Urothelium cell line (cell line): ENCODE results near the gene TSPAN11.

Source experiments
- DNase-seq: peaks from one replicate; pipeline ENCODE4 v3.0.0; 2011; ENCODE audit warnings: low spot score, mixed read lengths
- FAIRE-seq: peaks from 2 replicates; lab custom pipeline; 2011; peaks lifted over from hg19 to GRCh38; lab: Jason Lieb, UNC

TSPAN11 gene

DNA sequence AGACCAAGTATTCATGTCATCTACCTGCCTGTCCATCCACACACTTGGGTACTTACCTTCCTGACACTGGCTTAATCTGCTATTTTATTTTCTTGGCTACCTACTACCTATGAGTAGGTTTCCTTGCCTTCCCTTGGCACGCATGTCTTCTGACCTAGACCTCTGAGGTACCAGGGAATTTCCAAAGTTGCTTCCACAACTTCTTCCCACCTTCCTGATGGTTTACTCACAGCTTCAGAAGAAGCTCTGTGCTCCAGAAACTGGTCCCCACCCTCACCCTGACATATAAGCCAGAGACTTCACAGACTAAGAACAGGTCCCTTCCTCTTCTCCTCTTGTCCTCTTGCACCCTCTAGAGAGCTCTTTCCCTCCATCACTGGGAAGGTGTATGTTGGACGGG, 111.4 kb downstream of the TSPAN11 start:
- FAIRE-seq, result no peak

DNA sequence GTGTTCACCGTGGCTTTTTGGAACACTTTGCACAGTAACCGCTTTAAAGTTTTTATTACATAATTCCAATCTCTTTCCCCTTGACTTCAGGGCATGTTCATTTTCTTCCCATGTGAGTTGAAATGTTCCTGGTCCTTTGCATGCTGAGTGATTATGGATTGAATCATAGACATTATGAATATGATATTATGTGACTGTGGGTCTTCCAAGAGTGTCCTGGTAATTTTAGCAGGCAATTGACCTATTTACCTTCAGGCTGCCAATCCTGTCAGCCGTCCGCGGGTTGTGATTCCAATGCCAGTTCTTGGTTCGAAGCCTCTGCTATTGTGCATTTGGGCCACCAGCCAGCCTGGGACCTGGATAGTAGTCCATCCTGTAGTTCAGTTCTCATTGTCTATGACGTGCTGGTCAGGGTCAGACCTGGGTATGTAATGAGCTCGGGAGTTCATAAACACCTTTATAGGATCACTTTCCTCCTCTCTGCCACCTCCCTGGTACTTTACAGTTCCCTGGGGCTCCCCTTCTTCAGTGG, 114.6 kb downstream of the TSPAN11 start:
- FAIRE-seq, result no peak
- DNase-seq, result no peak

More for the DNA sequence above, 111.4 kb downstream of the TSPAN11 start:
- no peak for DNase-seq
